Activated CD4-positive, alpha-beta T cell treated with anti-CD3 and anti-CD28 coated beads, Interleukin-2, amount 10 ng/mL, durations not matched to agents 24 days and 14 days (primary cell): ENCODE data around the gene ZNF69. TPM values are rescaled to one million over a fixed set of nuclear protein-coding genes. Genes with fewer than 3 reads are reported as not detected.
"Not testable (repeated sequence)": the region's sequence is repeated elsewhere in the genome, so short reads cannot be mapped to it uniquely, and the experiment has no call there.

ENCODE experiments used
- DNase-seq: peaks from one replicate; pipeline ENCODE4 v3.0.0; 2022
- H3K27ac Mint-ChIP-seq: one replicate; pipeline ENCODE4 v1.8.0; 2022; ENCODE audit warnings: mild to moderate bottlenecking, mixed read lengths
- H3K27me3 Mint-ChIP-seq: one replicate; pipeline ENCODE4 v1.8.0; 2022; ENCODE audit warnings: mixed read lengths
- H3K36me3 Mint-ChIP-seq: one replicate; pipeline ENCODE4 v1.8.0; 2022; ENCODE audit warnings: low read depth, mild to moderate bottlenecking, mixed read lengths
- H3K4me1 Mint-ChIP-seq: one replicate; pipeline ENCODE4 v1.8.0; 2021; ENCODE audit warnings: mixed read lengths
- H3K4me3 Mint-ChIP-seq: one replicate; pipeline ENCODE4 v1.8.0; 2022; ENCODE audit warnings: mild to moderate bottlenecking, moderate library complexity, mixed read lengths
- H3K9me3 Mint-ChIP-seq: one replicate; pipeline ENCODE4 v1.8.0; 2021; ENCODE audit warnings: mixed read lengths
- intact Hi-C: fragments of 100-400 bp; cut with micrococcal nuclease; formaldehyde crosslinking; loops from one replicate; pipeline ENCODE4 v1.15.1; 2023
- total RNA-seq: library from RNA; stranded (reverse); gene quantifications from 2 replicates; pipeline ENCODE4 v1.2.3, GENCODE V29; 2022

Gene ZNF69
- total RNA-seq, result 0.21 and 0.40 TPM in 2 replicates

- intact Hi-C loops, result no loop called here
- peaks cover 5% of the 10 kb centered on the region for H3K9me3 Mint-ChIP-seq
- H3K4me3 Mint-ChIP-seq, result peak within 1 kb of the TSS; percentile 85
- H3K4me1 Mint-ChIP-seq, result peaks cover 8% of the 10 kb centered on the region
- peak; percentile 77 for DNase-seq
- peak within 1 kb of the TSS; percentile 70 for H3K27ac Mint-ChIP-seq
- peaks cover 2% of the 10 kb centered on the region for H3K36me3 Mint-ChIP-seq
- H3K27me3 Mint-ChIP-seq, result no peaks in the 10 kb centered on the region
Observed at GRCh38 chr19:11887611-11888531, at the start of gene ZNF69. Gene ZNF69, plus strand, starts transcription at chr19:11887782. Its CDS starts 142 bp downstream, at chr19:11887924.

- no peaks in the 10 kb centered on the region for H3K27me3 Mint-ChIP-seq
- peaks cover 3% of the 10 kb centered on the region for H3K4me1 Mint-ChIP-seq
- DNase-seq, result no peak
- no peak overlapping the region for H3K27ac Mint-ChIP-seq
- peaks cover 18% of the 10 kb centered on the region for H3K9me3 Mint-ChIP-seq
- H3K36me3 Mint-ChIP-seq, result no peaks in the 10 kb centered on the region
- intact Hi-C loops, result no loop called here
- no peak overlapping the region for H3K4me3 Mint-ChIP-seq
Observed at GRCh38 chr19:11843722-11844121, 43.9 kb upstream of the ZNF69 start.

- H3K27me3 Mint-ChIP-seq, H3K4me1 Mint-ChIP-seq, DNase-seq, H3K27ac Mint-ChIP-seq, intact Hi-C loops: not testable (repeated sequence)
- Mint-ChIP-seq H3K4me3 (peak overlapping the region; percentile 11), H3K36me3 (peaks cover 22% of the 10 kb centered on the region), H3K9me3 (peaks cover 13% of the 10 kb centered on the region)
Observed at GRCh38 chr19:11847615-11848014, 40.0 kb upstream of the ZNF69 start.

- Mint-ChIP-seq H3K27me3 (no peaks in the 10 kb centered on the region), H3K27ac (peak overlapping the region; percentile 20), H3K36me3 (peaks cover 25% of the 10 kb centered on the region), H3K9me3 (peaks cover 13% of the 10 kb centered on the region), H3K4me3 (peak overlapping the region; percentile 80), H3K4me1 (peaks cover 8% of the 10 kb centered on the region)
- intact Hi-C loops, result no loop called here
- DNase-seq, result no peak
Observed at GRCh38 chr19:11848200-11848593, 39.4 kb upstream of the ZNF69 start.

GRCh38 chr19:11848594-11849469 lies 38.8 kb upstream of the ZNF69 start, which contains the start of gene ZNF439:
Gene ZNF439, plus strand, starts transcription at chr19:11848726. Its CDS starts 142 bp downstream, at chr19:11848868.
- intact Hi-C loops, result no loop called here
- Mint-ChIP-seq H3K9me3 (peaks cover 13% of the 10 kb centered on the region), H3K36me3 (peaks cover 26% of the 10 kb centered on the region), H3K4me1 (peaks cover 8% of the 10 kb centered on the region), H3K4me3 (peak within 1 kb of the TSS; percentile 80), H3K27ac (peak within 1 kb of the TSS; percentile 65), H3K27me3 (no peaks in the 10 kb centered on the region)
- DNase-seq, result peak; percentile 95

- H3K9me3 Mint-ChIP-seq, H3K27ac Mint-ChIP-seq, H3K4me1 Mint-ChIP-seq, H3K4me3 Mint-ChIP-seq, intact Hi-C loops, H3K27me3 Mint-ChIP-seq, DNase-seq: not testable (repeated sequence)
- peaks cover 30% of the 10 kb centered on the region for H3K36me3 Mint-ChIP-seq
Observed at GRCh38 chr19:11850289-11850688, 37.3 kb upstream of the ZNF69 start.

- Mint-ChIP-seq H3K4me3 (no peak overlapping the region), H3K36me3 (peaks cover 48% of the 10 kb centered on the region), H3K27ac (no peak overlapping the region), H3K9me3 (peaks cover 25% of the 10 kb centered on the region), H3K4me1 (peaks cover 6% of the 10 kb centered on the region), H3K27me3 (no peaks in the 10 kb centered on the region)
- DNase-seq, result no peak
- intact Hi-C loops, result no loop called here
Observed at GRCh38 chr19:11853358-11853757, 34.2 kb upstream of the ZNF69 start.

GRCh38 chr19:11856596-11857250 lies 30.9 kb upstream of the ZNF69 start:
- no peaks in the 10 kb centered on the region for H3K4me1 Mint-ChIP-seq
- peaks cover 41% of the 10 kb centered on the region for H3K36me3 Mint-ChIP-seq
- H3K27me3 Mint-ChIP-seq, result no peaks in the 10 kb centered on the region
- no peak for DNase-seq
- no peak overlapping the region for H3K27ac Mint-ChIP-seq
- intact Hi-C loops, result no loop called here
- no peak overlapping the region for H3K4me3 Mint-ChIP-seq
- peaks cover 37% of the 10 kb centered on the region for H3K9me3 Mint-ChIP-seq

GRCh38 chr19:11860721-11861120 lies 26.9 kb upstream of the ZNF69 start:
- Mint-ChIP-seq H3K4me3 (no peak overlapping the region), H3K27me3 (no peaks in the 10 kb centered on the region), H3K4me1 (no peaks in the 10 kb centered on the region), H3K36me3 (peaks cover 45% of the 10 kb centered on the region), H3K27ac (no peak overlapping the region), H3K9me3 (peaks cover 51% of the 10 kb centered on the region)
- intact Hi-C loops, result no loop called here
- no peak for DNase-seq

- Mint-ChIP-seq H3K36me3 (peaks cover 46% of the 10 kb centered on the region), H3K9me3 (peaks cover 50% of the 10 kb centered on the region), H3K4me1 (no peaks in the 10 kb centered on the region), H3K4me3 (no peak overlapping the region), H3K27ac (no peak overlapping the region), H3K27me3 (no peaks in the 10 kb centered on the region)
- DNase-seq, result no peak
- intact Hi-C loops, result no loop called here
Observed at GRCh38 chr19:11861301-11861700, 26.3 kb upstream of the ZNF69 start.

- H3K4me1 Mint-ChIP-seq, H3K27me3 Mint-ChIP-seq, H3K27ac Mint-ChIP-seq, intact Hi-C loops, H3K4me3 Mint-ChIP-seq, DNase-seq: not testable (repeated sequence)
- Mint-ChIP-seq H3K36me3 (peaks cover 52% of the 10 kb centered on the region), H3K9me3 (peaks cover 33% of the 10 kb centered on the region)
Observed at GRCh38 chr19:11867766-11868165, 19.8 kb upstream of the ZNF69 start.

- no peaks in the 10 kb centered on the region for H3K27me3 Mint-ChIP-seq
- peaks cover 33% of the 10 kb centered on the region for H3K9me3 Mint-ChIP-seq
- no peak overlapping the region for H3K4me3 Mint-ChIP-seq
- no peak overlapping the region for H3K27ac Mint-ChIP-seq
- no peak for DNase-seq
- intact Hi-C loops, result no loop called here
- no peaks in the 10 kb centered on the region for H3K4me1 Mint-ChIP-seq
- H3K36me3 Mint-ChIP-seq, result peaks cover 50% of the 10 kb centered on the region
Observed at GRCh38 chr19:11868188-11868587, 19.4 kb upstream of the ZNF69 start.

- Mint-ChIP-seq H3K4me1 (no peaks in the 10 kb centered on the region), H3K4me3 (no peak overlapping the region), H3K27ac (no peak overlapping the region), H3K27me3 (no peaks in the 10 kb centered on the region), H3K9me3 (peaks cover 10% of the 10 kb centered on the region), H3K36me3 (peaks cover 20% of the 10 kb centered on the region)
- intact Hi-C loops, result no loop called here
- no peak for DNase-seq
Observed at GRCh38 chr19:11872624-11873023, 15.0 kb upstream of the ZNF69 start.
